ENCODE measurements around the gene RYR2.

RYR2 gene

GRCh38 chr1:237650809-237651208, 608.8 kb downstream of the RYR2 start:
- TF ChIP-seq JUND (IDR thresholded peaks at IDR 0.05; ENCODE audit: low read depth), result no peak
- in situ Hi-C loops (cut with HindIII; ENCODE audit: low pct_unique_long_range_greater_than_20kb, low sequenced_read_pairs), result no loop called here
- DNase-seq (ENCODE audit: low read depth in 1 of 2, low spot score in 1 of 2), result no peak

- no peak for DNase-seq (ENCODE audit: low read depth in 1 of 2, low spot score in 1 of 2)
- TF ChIP-seq JUND (IDR thresholded peaks at IDR 0.05; ENCODE audit: low read depth), result no peak
- in situ Hi-C loops (cut with HindIII; ENCODE audit: low pct_unique_long_range_greater_than_20kb, low sequenced_read_pairs), result no loop called here
Measured at GRCh38 chr1:237655778-237656177, 613.8 kb downstream of the RYR2 start.

GRCh38 chr1:237664348-237664747, 622.4 kb downstream of the RYR2 start:
- no peak for DNase-seq (ENCODE audit: low read depth in 1 of 2, low spot score in 1 of 2)
- in situ Hi-C loops (cut with HindIII; ENCODE audit: low pct_unique_long_range_greater_than_20kb, low sequenced_read_pairs), result no loop called here
- TF ChIP-seq JUND (IDR thresholded peaks at IDR 0.05; ENCODE audit: low read depth), result no peak

GRCh38 chr1:237670302-237670701, 628.3 kb downstream of the RYR2 start:
- in situ Hi-C loops (cut with HindIII; ENCODE audit: low pct_unique_long_range_greater_than_20kb, low sequenced_read_pairs), result no loop called here
- no peak for DNase-seq (ENCODE audit: low read depth in 1 of 2, low spot score in 1 of 2)
- no peak for TF ChIP-seq JUND (IDR thresholded peaks at IDR 0.05; ENCODE audit: low read depth)

- TF ChIP-seq JUND (IDR thresholded peaks at IDR 0.05; ENCODE audit: low read depth), result no peak
- DNase-seq (ENCODE audit: low read depth in 1 of 2, low spot score in 1 of 2), result no peak
- in situ Hi-C loops (cut with HindIII; ENCODE audit: low pct_unique_long_range_greater_than_20kb, low sequenced_read_pairs), result no loop called here
Measured at GRCh38 chr1:237671262-237671661, 629.3 kb downstream of the RYR2 start.

GRCh38 chr1:237671935-237672334, 630.0 kb downstream of the RYR2 start:
- in situ Hi-C loops (cut with HindIII; ENCODE audit: low pct_unique_long_range_greater_than_20kb, low sequenced_read_pairs), result no loop called here
- DNase-seq (ENCODE audit: low read depth in 1 of 2, low spot score in 1 of 2), result no peak
- no peak for TF ChIP-seq JUND (IDR thresholded peaks at IDR 0.05; ENCODE audit: low read depth)

GRCh38 chr1:237672748-237673147, 630.8 kb downstream of the RYR2 start:
- DNase-seq (ENCODE audit: low read depth in 1 of 2, low spot score in 1 of 2), result peak in 1 of 2 experiments; percentile 54
- TF ChIP-seq JUND (IDR thresholded peaks at IDR 0.05; ENCODE audit: low read depth), result no peak
- in situ Hi-C loops (cut with HindIII; ENCODE audit: low pct_unique_long_range_greater_than_20kb, low sequenced_read_pairs), result no loop called here

- in situ Hi-C loops (cut with HindIII; ENCODE audit: low pct_unique_long_range_greater_than_20kb, low sequenced_read_pairs), result no loop called here
- TF ChIP-seq JUND (IDR thresholded peaks at IDR 0.05; ENCODE audit: low read depth), result no peak
Measured at GRCh38 chr1:237673631-237674030, 631.6 kb downstream of the RYR2 start.

GRCh38 chr1:237677979-237678378, 636.0 kb downstream of the RYR2 start:
- in situ Hi-C loops (cut with HindIII; ENCODE audit: low pct_unique_long_range_greater_than_20kb, low sequenced_read_pairs), result no loop called here
- DNase-seq (ENCODE audit: low read depth in 1 of 2, low spot score in 1 of 2), result peak in 1 of 2 experiments; percentile 67
- TF ChIP-seq JUND (IDR thresholded peaks at IDR 0.05; ENCODE audit: low read depth), result no peak

More at GRCh38 chr1:237673631-237674030, 631.6 kb downstream of the RYR2 start:
- no peak for DNase-seq (ENCODE audit: low read depth in 1 of 2, low spot score in 1 of 2)

- TF ChIP-seq JUND (IDR thresholded peaks at IDR 0.05; ENCODE audit: low read depth), result no peak
- no peak for DNase-seq (ENCODE audit: low read depth in 1 of 2, low spot score in 1 of 2)
- in situ Hi-C loops (cut with HindIII; ENCODE audit: low pct_unique_long_range_greater_than_20kb, low sequenced_read_pairs), result no loop called here
Measured at GRCh38 chr1:237679687-237680086, 637.7 kb downstream of the RYR2 start.

- no peak for TF ChIP-seq JUND (IDR thresholded peaks at IDR 0.05; ENCODE audit: low read depth)
- DNase-seq (ENCODE audit: low read depth in 1 of 2, low spot score in 1 of 2), result peak in 1 of 2 experiments; percentile 33
- in situ Hi-C loops (cut with HindIII; ENCODE audit: low pct_unique_long_range_greater_than_20kb, low sequenced_read_pairs), result no loop called here
Measured at GRCh38 chr1:237681210-237681609, 639.2 kb downstream of the RYR2 start.

GRCh38 chr1:237684236-237684635, 642.3 kb downstream of the RYR2 start:
- in situ Hi-C loops (cut with HindIII; ENCODE audit: low pct_unique_long_range_greater_than_20kb, low sequenced_read_pairs), result no loop called here
- TF ChIP-seq JUND (IDR thresholded peaks at IDR 0.05; ENCODE audit: low read depth), result no peak
- peak in 1 of 2 experiments; percentile 22 for DNase-seq (ENCODE audit: low read depth in 1 of 2, low spot score in 1 of 2)

- DNase-seq (ENCODE audit: low read depth in 1 of 2, low spot score in 1 of 2), result no peak
- no peak for TF ChIP-seq JUND (IDR thresholded peaks at IDR 0.05; ENCODE audit: low read depth)
- in situ Hi-C loops (cut with HindIII; ENCODE audit: low pct_unique_long_range_greater_than_20kb, low sequenced_read_pairs), result no loop called here
Measured at GRCh38 chr1:237685551-237685950, 643.6 kb downstream of the RYR2 start.

GRCh38 chr1:237687804-237688203, 645.8 kb downstream of the RYR2 start:
- no peak for TF ChIP-seq JUND (IDR thresholded peaks at IDR 0.05; ENCODE audit: low read depth)
- in situ Hi-C loops (cut with HindIII; ENCODE audit: low pct_unique_long_range_greater_than_20kb, low sequenced_read_pairs), result no loop called here
- DNase-seq (ENCODE audit: low read depth in 1 of 2, low spot score in 1 of 2), result peak in 1 of 2 experiments; percentile 26
